ENCODE results near the gene KPNB1. TPM values are rescaled to one million over a fixed set of nuclear protein-coding genes. Genes with fewer than 3 reads are reported as not detected.

KPNB1 gene
- polyA plus RNA-seq, 1 donor from 2014 or later: 117 TPM

GRCh38 chr17:47684025-47684424 lies 34.3 kb downstream of the KPNB1 start:
- H3K79me2 ChIP-seq (replicated peaks; ENCODE audit: insufficient read depth, low read length): no peaks in the 10 kb centered on the region
- no peak overlapping the region for H3K4me2 ChIP-seq (ENCODE audit: low read length)
- H3K27me3 ChIP-seq (ENCODE audit: insufficient read depth, low read depth, low read length): no peaks in the 10 kb centered on the region
- no peak overlapping the region for H3K4me3 ChIP-seq (ENCODE audit: low read length)
- H3K27ac ChIP-seq (ENCODE audit: low read length): no peak overlapping the region
- H4K20me1 ChIP-seq (ENCODE audit: insufficient read depth): no peaks in the 10 kb centered on the region
- no peaks in the 10 kb centered on the region for H3K9me2 ChIP-seq (ENCODE audit: insufficient read depth, low read length)
- no peaks in the 10 kb centered on the region for H3F3A ChIP-seq (ENCODE audit: insufficient read depth, low read length, poor library complexity, severe bottlenecking)
- H3K9me3 ChIP-seq (ENCODE audit: low read length): no peaks in the 10 kb centered on the region
- H3K9ac ChIP-seq (ENCODE audit: low read length): no peak overlapping the region
- peaks cover 5% of the 10 kb centered on the region for H3K36me3 ChIP-seq (ENCODE audit: insufficient read depth, low read length)
- no peak for TF ChIP-seq SMC3 (conservative IDR thresholded peaks at IDR 0.05; ENCODE audit: poor library complexity)
- TF ChIP-seq EP300 (conservative IDR thresholded peaks at IDR 0.05; ENCODE audit: poor library complexity, severe bottlenecking): no peak
- TF ChIP-seq TAF1 (IDR thresholded peaks at IDR 0.05; ENCODE audit: low read depth): no peak
- no peak for TF ChIP-seq POLR2AphosphoS5 (IDR thresholded peaks at IDR 0.05)
- no peak for TF ChIP-seq MXI1 (conservative IDR thresholded peaks at IDR 0.05; ENCODE audit: poor library complexity, severe bottlenecking)
- no peak for TF ChIP-seq RAD21 (conservative IDR thresholded peaks at IDR 0.05)
- TF ChIP-seq CTCF (IDR thresholded peaks at IDR 0.05; ENCODE audit: poor library complexity, severe bottlenecking): no peak
- no peak for TF ChIP-seq EZH2 (IDR thresholded peaks at IDR 0.05; ENCODE audit: borderline replicate concordance, insufficient read depth, low read length, poor library complexity, severe bottlenecking)
- TF ChIP-seq REST (IDR thresholded peaks at IDR 0.05; ENCODE audit: borderline replicate concordance): no peak
- no peak overlapping the region for H2AFZ ChIP-seq (ENCODE audit: low read depth, low read length)

DNA sequence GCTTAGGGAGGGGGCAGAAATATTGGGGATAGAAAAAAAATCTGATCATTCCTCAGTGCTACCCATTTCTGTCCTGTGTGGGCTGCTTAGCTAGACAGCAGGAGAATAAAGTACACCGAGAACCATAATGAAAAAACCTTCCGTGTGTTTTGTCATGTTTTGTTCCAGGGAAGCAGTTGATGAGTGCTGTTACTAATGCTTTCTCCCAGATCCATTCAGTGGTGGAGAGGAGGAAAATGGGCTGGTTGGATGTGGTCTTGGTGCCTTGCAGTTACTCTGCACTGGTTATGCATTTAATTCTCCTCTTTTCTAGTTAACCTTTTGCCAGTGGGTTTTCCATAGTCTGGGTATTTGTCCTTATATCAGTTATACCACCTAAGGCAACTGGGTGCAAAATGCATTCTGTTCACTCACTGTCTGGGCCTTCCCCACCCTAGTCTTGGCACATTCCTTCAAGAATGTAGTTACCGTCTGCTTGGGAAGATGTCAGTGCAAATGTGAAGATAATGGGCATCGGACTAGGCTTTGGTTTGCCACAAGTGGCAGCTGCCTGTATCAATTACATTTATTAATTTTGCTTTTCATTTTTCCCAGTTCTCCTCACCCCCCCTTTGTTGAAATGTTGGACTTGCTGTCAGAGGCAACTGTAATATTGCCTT lies 34.9 kb downstream of the KPNB1 start:
- Histone ChIP-seq H2AFZ (ENCODE audit: low read depth, low read length) (no peak overlapping the region), H3F3A (ENCODE audit: insufficient read depth, low read length, poor library complexity, severe bottlenecking) (no peaks in the 10 kb centered on the region), H3K4me3 (ENCODE audit: low read length) (no peak overlapping the region), H3K36me3 (ENCODE audit: insufficient read depth, low read length) (no peaks in the 10 kb centered on the region), H3K27ac (ENCODE audit: low read length) (no peak overlapping the region), H4K20me1 (ENCODE audit: insufficient read depth) (no peaks in the 10 kb centered on the region), H3K27me3 (ENCODE audit: insufficient read depth, low read depth, low read length) (no peaks in the 10 kb centered on the region), H3K9ac (ENCODE audit: low read length) (no peak overlapping the region), H3K9me3 (ENCODE audit: low read length) (no peaks in the 10 kb centered on the region), H3K9me2 (ENCODE audit: insufficient read depth, low read length) (no peaks in the 10 kb centered on the region), H3K79me2 (replicated peaks; ENCODE audit: insufficient read depth, low read length) (no peaks in the 10 kb centered on the region), H3K4me2 (ENCODE audit: low read length) (no peak overlapping the region)
- TF ChIP-seq EZH2 (IDR thresholded peaks at IDR 0.05; ENCODE audit: borderline replicate concordance, insufficient read depth, low read length, poor library complexity, severe bottlenecking) (no peak), RAD21 (conservative IDR thresholded peaks at IDR 0.05) (no peak), MXI1 (conservative IDR thresholded peaks at IDR 0.05; ENCODE audit: poor library complexity, severe bottlenecking) (no peak), EP300 (conservative IDR thresholded peaks at IDR 0.05; ENCODE audit: poor library complexity, severe bottlenecking) (no peak), SMC3 (conservative IDR thresholded peaks at IDR 0.05; ENCODE audit: poor library complexity) (no peak), POLR2AphosphoS5 (IDR thresholded peaks at IDR 0.05) (no peak), TAF1 (IDR thresholded peaks at IDR 0.05; ENCODE audit: low read depth) (no peak), REST (IDR thresholded peaks at IDR 0.05; ENCODE audit: borderline replicate concordance) (no peak), CTCF (IDR thresholded peaks at IDR 0.05; ENCODE audit: poor library complexity, severe bottlenecking) (no peak)
